H9 (cell line): ENCODE measurements around the gene CBY3. TPM values are rescaled to one million over a fixed set of nuclear protein-coding genes. Genes with fewer than 3 reads are reported as not detected.

Experiments
- DNase-seq: peaks from one replicate; pipeline ENCODE4 v3.0.0-alpha.2; 2017
- H2AFZ ChIP-seq: one replicate; pipeline ENCODE4 v1.6.1; 2013; ENCODE audit warnings: mild to moderate bottlenecking, low read length, control low read depth, moderate library complexity
- H2AK5ac ChIP-seq: 2 replicates; pipeline ENCODE4 v1.6.1; 2013; ENCODE audit warnings: low read length, control low read depth, mixed read lengths; ENCODE audit not compliant: insufficient read length
- H2BK120ac ChIP-seq: one replicate; pipeline ENCODE4 v1.6.1; 2013; ENCODE audit warnings: low read depth, mild to moderate bottlenecking, low read length, control low read depth, inconsistent platforms; ENCODE audit not compliant: poor library complexity, severe bottlenecking
- H2BK12ac ChIP-seq: 2 replicates; pipeline ENCODE4 v1.6.1; 2013; ENCODE audit warnings: low read length, control low read depth, mixed read lengths, low read depth; ENCODE audit not compliant: insufficient read length
- H2BK15ac ChIP-seq: 2 replicates; pipeline ENCODE4 v1.6.1; 2013; ENCODE audit warnings: low read depth, low read length, control low read depth
- H2BK20ac ChIP-seq: one replicate; pipeline ENCODE4 v1.6.1; 2013; ENCODE audit warnings: low read depth, mild to moderate bottlenecking, low read length, control low read depth, inconsistent platforms; ENCODE audit not compliant: poor library complexity, severe bottlenecking
- H2BK5ac ChIP-seq: 2 replicates; pipeline ENCODE4 v1.6.1; 2013; ENCODE audit warnings: low read length, control low read depth, mixed read lengths; ENCODE audit not compliant: insufficient read length
- H3K14ac ChIP-seq: 2 replicates; pipeline ENCODE4 v1.6.1; 2013; ENCODE audit warnings: low read length, control low read depth; ENCODE audit not compliant: insufficient read depth
- H3K18ac ChIP-seq: 2 replicates; pipeline ENCODE4 v1.6.1; 2013; ENCODE audit warnings: low read depth, mild to moderate bottlenecking, mixed read lengths, low read length, control low read depth; ENCODE audit not compliant: insufficient read length
- H3K23ac ChIP-seq: 2 replicates; pipeline ENCODE4 v1.6.1; 2013; ENCODE audit warnings: low read length, control low read depth, mixed read lengths, low read depth; ENCODE audit not compliant: insufficient read length
- H3K23me2 ChIP-seq: 2 replicates; pipeline ENCODE4 v1.6.1; 2013; ENCODE audit warnings: low read depth, mild to moderate bottlenecking, mixed read lengths, low read length, control low read depth; ENCODE audit not compliant: insufficient read length, poor library complexity, severe bottlenecking
- H3K27ac ChIP-seq: 2 replicates; pipeline ENCODE4 v1.5.1; 2013; ENCODE audit warnings: low read length, control low read depth, mixed read lengths, low read depth; ENCODE audit not compliant: insufficient read length
- H3K27me3 ChIP-seq: 2 replicates; pipeline ENCODE4 v1.6.1; 2013; ENCODE audit warnings: low read length, control low read depth, inconsistent platforms; ENCODE audit not compliant: insufficient read depth
- H3K4ac ChIP-seq: 2 replicates; pipeline ENCODE4 v1.6.1; 2013; ENCODE audit warnings: low read depth, mild to moderate bottlenecking, control low read depth, inconsistent platforms, low read length, moderate library complexity
- H3K4me1 ChIP-seq: 2 replicates; pipeline ENCODE4 v1.6.1; 2013; ENCODE audit warnings: low read length, control low read depth, inconsistent platforms; ENCODE audit not compliant: insufficient read depth
- H3K4me2 ChIP-seq: 2 replicates; pipeline ENCODE4 v1.6.1; 2013; ENCODE audit warnings: low read length, control low read depth, mixed read lengths; ENCODE audit not compliant: insufficient read length, insufficient read depth
- H3K56ac ChIP-seq: 2 replicates; pipeline ENCODE4 v1.6.1; 2013; ENCODE audit warnings: low read depth, mild to moderate bottlenecking, mixed read lengths, low read length, control low read depth; ENCODE audit not compliant: insufficient read length
- H3K79me1 ChIP-seq: 2 replicates; pipeline ENCODE4 v1.6.1; 2013; ENCODE audit warnings: low read depth, mild to moderate bottlenecking, moderate library complexity, low read length, control low read depth, inconsistent platforms; ENCODE audit not compliant: insufficient read depth, poor library complexity, severe bottlenecking
- H3K79me2 ChIP-seq: 2 replicates; pipeline ENCODE4 v1.6.1; 2013; ENCODE audit warnings: low read length, control low read depth, inconsistent platforms; ENCODE audit not compliant: insufficient read depth
- H3K9ac ChIP-seq: 2 replicates; pipeline ENCODE4 v1.6.1; 2013; ENCODE audit warnings: low read length, control low read depth, mixed read lengths; ENCODE audit not compliant: insufficient read length; ENCODE audit errors: extremely low read depth
- H3K9me3 ChIP-seq: one replicate; pipeline ENCODE4 v1.6.1; 2013; ENCODE audit warnings: low read depth, low read length, inconsistent platforms; ENCODE audit not compliant: control insufficient read depth
- H3T11ph ChIP-seq: one replicate; pipeline ENCODE4 v1.6.1; 2013; ENCODE audit warnings: mild to moderate bottlenecking, low read length, control low read depth, inconsistent platforms
- H4K20me1 ChIP-seq: one replicate; pipeline ENCODE4 v1.6.1; 2013; ENCODE audit not compliant: control insufficient read depth, insufficient read length, insufficient read depth
- H4K5ac ChIP-seq: 2 replicates; pipeline ENCODE4 v1.6.1; 2013; ENCODE audit warnings: low read depth, mild to moderate bottlenecking, mixed read lengths, low read length, control low read depth; ENCODE audit not compliant: insufficient read length
- H4K8ac ChIP-seq: replicated peaks from 2 replicates; pipeline ENCODE4 v1.6.1; 2013; ENCODE audit warnings: low read length, control low read depth, mixed read lengths, low read depth; ENCODE audit not compliant: insufficient read length
- H4K91ac ChIP-seq: 2 replicates; pipeline ENCODE4 v1.6.1; 2013; ENCODE audit warnings: low read depth, mild to moderate bottlenecking, moderate library complexity, mixed read lengths, low read length, control low read depth; ENCODE audit not compliant: insufficient read length
- H3K27ac Mint-ChIP-seq, 3 experiments: 2 replicates in 2 of 3; 3 replicates in 1 of 3; pipeline ENCODE4 v1.8.0; 2020 to 2021; ENCODE audit warnings: mixed read lengths in 3 of 3, mild to moderate bottlenecking in 1 of 3, moderate library complexity in 1 of 3
- H3K27me3 Mint-ChIP-seq: 2 replicates; pipeline ENCODE4 v1.8.0; 2021; ENCODE audit warnings: low read depth, mild to moderate bottlenecking, moderate library complexity, mixed read lengths
- H3K36me3 Mint-ChIP-seq, 3 experiments: 2 replicates in 2 of 3; 3 replicates in 1 of 3; pipeline ENCODE4 v1.8.0; 2020 to 2021; ENCODE audit warnings: low read depth in 3 of 3, mixed read lengths in 3 of 3; ENCODE audit not compliant: insufficient read depth in 1 of 3
- H3K4me1 Mint-ChIP-seq, 2 experiments: 2 replicates each; pipeline ENCODE4 v1.8.0; 2020; ENCODE audit warnings: mixed read lengths in 2 of 2
- H3K4me3 Mint-ChIP-seq, 2 experiments: 2 replicates in 1 of 2; 3 replicates in 1 of 2; pipeline ENCODE4 v1.8.0; 2020 to 2021; ENCODE audit warnings: mild to moderate bottlenecking in 2 of 2, mixed read lengths in 2 of 2, moderate library complexity in 1 of 2
- H3K9me3 Mint-ChIP-seq, 2 experiments: 2 replicates in 1 of 2; 3 replicates in 1 of 2; pipeline ENCODE4 v1.8.0; 2020; ENCODE audit warnings: mild to moderate bottlenecking in 2 of 2, mixed read lengths in 2 of 2, moderate library complexity in 1 of 2
- WGBS: extraction: QIAGEN DNeasy Blood & Tissue Kit; methylation state at CpG from one replicate; pipeline ENCODE4 v1.1.7; 2013; ENCODE audit warnings: missing lambda C conversion rate, low lambda C conversion rate, mixed read lengths; ENCODE audit not compliant: insufficient read length; ENCODE audit errors: extremely low coverage; 5-methylcytosine and 5-hydroxymethylcytosine counted together
- total RNA-seq: library from RNA; stranded (reverse); gene quantifications from 2 replicates; pipeline ENCODE4 v1.2.1, GENCODE V29; 2021
- TF ChIP-seq, protein P1 (sequence below): fragments of 200-600 bp; sonication (generic); conservative IDR thresholded peaks from 3 replicates; pipeline ENCODE4 v1.8.0; 2021; ENCODE audit warnings: antibody characterized with exemption, mild to moderate bottlenecking

Gene CBY3
- total RNA-seq, 1 experiment from 2014 or later = 0.50 TPM

- Histone ChIP-seq H3K9ac (no peak overlapping the region), H3K4me2 (no peak overlapping the region), H2BK120ac (no peak overlapping the region), H2AK5ac (no peak overlapping the region), H3K56ac (no peak overlapping the region), H2AFZ (no peak overlapping the region), H2BK15ac (no peak overlapping the region), H3K4ac (no peak overlapping the region), H3K14ac (no peak overlapping the region), H4K91ac (no peak overlapping the region), H4K20me1 (no peaks in the 10 kb centered on the region), H3K27ac (no peak overlapping the region), H3K23me2 (no peaks in the 10 kb centered on the region), H3K9me3 (no peaks in the 10 kb centered on the region), H3T11ph (no peak overlapping the region), H4K8ac (no peak overlapping the region), H3K79me1 (peaks cover 6% of the 10 kb centered on the region), H2BK12ac (no peak overlapping the region), H3K18ac (no peak overlapping the region), H3K79me2 (no peaks in the 10 kb centered on the region), H4K5ac (no peak overlapping the region), H2BK20ac (no peak overlapping the region), H3K27me3 (no peaks in the 10 kb centered on the region), H3K4me1 (no peaks in the 10 kb centered on the region), H2BK5ac (no peak overlapping the region), H3K23ac (no peak overlapping the region)
- Mint-ChIP-seq H3K4me1 (no peaks in the 10 kb centered on the region), H3K27me3 (no peaks in the 10 kb centered on the region), H3K9me3 (no peaks in the 10 kb centered on the region), H3K27ac (no peak overlapping the region; a peak in 1 of 7 replicates), H3K4me3 (no peak overlapping the region), H3K36me3 (peaks cover 47 to 90% (median 83%) of the 10 kb centered on the region in 3 experiments)
- no CpG with 5 or more reads among the region's 1 CpG for WGBS
- no peak for DNase-seq
- TF ChIP-seq, protein P1, sequence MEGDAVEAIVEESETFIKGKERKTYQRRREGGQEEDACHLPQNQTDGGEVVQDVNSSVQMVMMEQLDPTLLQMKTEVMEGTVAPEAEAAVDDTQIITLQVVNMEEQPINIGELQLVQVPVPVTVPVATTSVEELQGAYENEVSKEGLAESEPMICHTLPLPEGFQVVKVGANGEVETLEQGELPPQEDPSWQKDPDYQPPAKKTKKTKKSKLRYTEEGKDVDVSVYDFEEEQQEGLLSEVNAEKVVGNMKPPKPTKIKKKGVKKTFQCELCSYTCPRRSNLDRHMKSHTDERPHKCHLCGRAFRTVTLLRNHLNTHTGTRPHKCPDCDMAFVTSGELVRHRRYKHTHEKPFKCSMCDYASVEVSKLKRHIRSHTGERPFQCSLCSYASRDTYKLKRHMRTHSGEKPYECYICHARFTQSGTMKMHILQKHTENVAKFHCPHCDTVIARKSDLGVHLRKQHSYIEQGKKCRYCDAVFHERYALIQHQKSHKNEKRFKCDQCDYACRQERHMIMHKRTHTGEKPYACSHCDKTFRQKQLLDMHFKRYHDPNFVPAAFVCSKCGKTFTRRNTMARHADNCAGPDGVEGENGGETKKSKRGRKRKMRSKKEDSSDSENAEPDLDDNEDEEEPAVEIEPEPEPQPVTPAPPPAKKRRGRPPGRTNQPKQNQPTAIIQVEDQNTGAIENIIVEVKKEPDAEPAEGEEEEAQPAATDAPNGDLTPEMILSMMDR = no peak
Measured at GRCh38 chr5:179716286-179716685, 35.5 kb upstream of the CBY3 start.
